HG02610 (cell line): ENCODE results near the gene SNX8.

Source experiments
- ATAC-seq: cut with Tn5 transposase; IDR thresholded peaks from one replicate; pipeline ENCODE4 v1.9.1; 2021; ENCODE audit warnings: mild to moderate bottlenecking, moderate library complexity; ENCODE audit not compliant: unreplicated experiment

SNX8 gene

GRCh38 chr7:2266911-2267310 lies 47.3 kb downstream of the SNX8 start:
- no peak for ATAC-seq

GRCh38 chr7:2264158-2264557 lies 50.1 kb downstream of the SNX8 start:
- no peak for ATAC-seq

- ATAC-seq = no peak
Measured at GRCh38 chr7:2263176-2263575, 51.1 kb downstream of the SNX8 start.

- ATAC-seq = peak; percentile 30
Measured at GRCh38 chr7:2261611-2262010, 52.6 kb downstream of the SNX8 start.

- ATAC-seq = no peak
Measured at GRCh38 chr7:2260820-2261219, 53.4 kb downstream of the SNX8 start.

- ATAC-seq = no peak
Measured at GRCh38 chr7:2259480-2259879, 54.8 kb downstream of the SNX8 start.

- peak; percentile 61 for ATAC-seq
Measured at GRCh38 chr7:2258661-2259365, 55.4 kb downstream of the SNX8 start.

GRCh38 chr7:2257651-2258050 lies 56.6 kb downstream of the SNX8 start:
- ATAC-seq = no peak

- ATAC-seq = no peak
Measured at GRCh38 chr7:2257046-2257551, 57.1 kb downstream of the SNX8 start.

GRCh38 chr7:2256306-2257045 lies 57.8 kb downstream of the SNX8 start:
- ATAC-seq = no peak

GRCh38 chr7:2255145-2256139 lies 58.8 kb downstream of the SNX8 start:
- no peak for ATAC-seq

- no peak for ATAC-seq
Measured at GRCh38 chr7:2254429-2255144, 59.7 kb downstream of the SNX8 start.

- no peak for ATAC-seq
Measured at GRCh38 chr7:2253525-2254244, 60.6 kb downstream of the SNX8 start.

- ATAC-seq = no peak
Measured at GRCh38 chr7:2253021-2253420, 61.2 kb downstream of the SNX8 start.

GRCh38 chr7:2251841-2252771 lies 62.1 kb downstream of the SNX8 start:
- ATAC-seq = no peak

- ATAC-seq = no peak
Measured at GRCh38 chr7:2251381-2251780, 62.9 kb downstream of the SNX8 start.

GRCh38 chr7:2249744-2250323 lies 64.4 kb downstream of the SNX8 start:
- no peak for ATAC-seq

- ATAC-seq = peak; percentile 63
Measured at GRCh38 chr7:2248984-2249694, 65.1 kb downstream of the SNX8 start.
